Peyer's patch (tissue), 4 donors: ENCODE results near the gene NIPSNAP2.

Experiments used
- CTCF ChIP-seq, 6 experiments: fragments of 450-650 bp in 4 of 6; fragments of 200-600 bp in 2 of 6; sonication (generic) in 1 of 6; IDR thresholded peaks; one replicate each; pipeline ENCODE4 v1.5.1; 2017 to 2019; ENCODE audit warnings: antibody characterized with exemption in 6 of 6, mild to moderate bottlenecking in 3 of 6, moderate library complexity in 1 of 6
- POLR2A ChIP-seq, 2 donors: fragments of 450-650 bp; IDR thresholded peaks; one replicate each; pipeline ENCODE4 v1.5.1; 2017; ENCODE audit warnings: antibody characterized with exemption in 2 of 2, mild to moderate bottlenecking in 2 of 2, moderate library complexity in 2 of 2

GRCh38 chr7:56046721-56047445, 82.5 kb downstream of the NIPSNAP2 start:
- TF ChIP-seq POLR2A (IDR thresholded peaks at IDR 0.05) (no peak), CTCF (IDR thresholded peaks at IDR 0.05) (no peak)
